Measurements from ENCODE around the gene MEIOB.

DNA sequence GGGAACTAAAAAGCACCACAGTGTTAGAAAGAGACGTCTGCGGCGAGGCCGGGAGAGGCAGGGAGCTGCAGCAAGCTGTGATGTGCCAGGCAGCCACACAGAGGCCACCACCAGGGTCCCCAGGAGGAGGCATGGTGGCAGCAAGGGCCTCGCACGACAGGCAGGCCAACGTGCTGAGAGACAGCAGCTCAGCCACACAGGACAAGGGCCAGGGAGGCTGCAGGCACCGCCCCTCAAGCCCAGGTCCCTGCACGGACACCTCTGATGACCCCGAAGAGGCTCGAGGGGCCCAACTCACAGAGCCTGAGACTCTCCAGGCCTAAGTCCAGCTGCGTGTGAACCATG is 51.0 kb downstream of the MEIOB start:
- TF ChIP-seq CTCF (IDR thresholded peaks at IDR 0.05) = no peak
- no peak for TF ChIP-seq POLR2A (IDR thresholded peaks at IDR 0.05)

Data from esophagus squamous epithelium (tissue), 4 donors.